Liver (tissue), 3 donors: ENCODE measurements around the gene MTCH1.

ENCODE experiments used
- EGR1 ChIP-seq, 2 donors: IDR thresholded peaks; 2 replicates each; pipeline ENCODE4 v1.6.1; 2016 to 2018; ENCODE audit warnings: antibody characterized with exemption in 2 of 2, low read depth in 2 of 2
- GABPA ChIP-seq, 2 donors: IDR thresholded peaks in 1 of 2; conservative IDR thresholded peaks in 1 of 2; 2 replicates each; pipeline ENCODE4 v1.6.1; 2016; ENCODE audit warnings: antibody characterized with exemption in 2 of 2, mild to moderate bottlenecking in 1 of 2, moderate library complexity in 1 of 2
- HNF4G ChIP-seq: IDR thresholded peaks from 2 replicates; pipeline ENCODE4 v1.6.1; 2016; ENCODE audit warnings: antibody characterized with exemption
- JUND ChIP-seq, 2 donors: IDR thresholded peaks; 2 replicates each; pipeline ENCODE4 v1.6.1; 2016; ENCODE audit warnings: antibody characterized with exemption in 2 of 2
- RAD21 ChIP-seq, 2 donors: IDR thresholded peaks; 2 replicates each; pipeline ENCODE4 v1.6.1; 2016; ENCODE audit warnings: antibody characterized with exemption in 2 of 2, mild to moderate bottlenecking in 2 of 2
- RXRA ChIP-seq, 2 donors: IDR thresholded peaks; 2 replicates each; pipeline ENCODE4 v1.6.1; 2017 to 2018; ENCODE audit warnings: antibody characterized with exemption in 2 of 2, mild to moderate bottlenecking in 1 of 2
- SP1 ChIP-seq: IDR thresholded peaks from 2 replicates; pipeline ENCODE4 v1.6.1; 2018; ENCODE audit warnings: antibody characterized with exemption, mild to moderate bottlenecking
- TAF1 ChIP-seq: conservative IDR thresholded peaks from 2 replicates; pipeline ENCODE4 v1.6.1; 2016; ENCODE audit warnings: antibody characterized with exemption, mild to moderate bottlenecking
- YY1 ChIP-seq: IDR thresholded peaks from 2 replicates; pipeline ENCODE4 v1.6.1; 2016; ENCODE audit warnings: antibody characterized with exemption, mild to moderate bottlenecking
- TF ChIP-seq, protein P1 (sequence below): IDR thresholded peaks from 2 replicates; pipeline ENCODE4 v1.6.1; 2016; ENCODE audit warnings: antibody characterized with exemption
- TF ChIP-seq, protein P2 (sequence below): fragments of 150-350 bp; IDR thresholded peaks from 2 replicates; pipeline ENCODE4 v1.5.1; 2017; ENCODE audit warnings: improper control_type of control experiment, low read depth, low read length; ENCODE audit not compliant: missing input control
- TF ChIP-seq, protein P3 (sequence below): IDR thresholded peaks from 2 replicates; pipeline ENCODE4 v1.6.1; 2016; ENCODE audit warnings: antibody characterized with exemption
- TF ChIP-seq, protein P4 (sequence below): IDR thresholded peaks from 2 replicates; pipeline ENCODE4 v1.6.1; 2016; ENCODE audit warnings: antibody characterized with exemption, mild to moderate bottlenecking
- TF ChIP-seq, protein P5 (sequence below): IDR thresholded peaks from 2 replicates; pipeline ENCODE4 v1.6.1; 2016; ENCODE audit warnings: antibody characterized with exemption
- donor health status: healthy.
- donor health status: healthy.

DNA sequence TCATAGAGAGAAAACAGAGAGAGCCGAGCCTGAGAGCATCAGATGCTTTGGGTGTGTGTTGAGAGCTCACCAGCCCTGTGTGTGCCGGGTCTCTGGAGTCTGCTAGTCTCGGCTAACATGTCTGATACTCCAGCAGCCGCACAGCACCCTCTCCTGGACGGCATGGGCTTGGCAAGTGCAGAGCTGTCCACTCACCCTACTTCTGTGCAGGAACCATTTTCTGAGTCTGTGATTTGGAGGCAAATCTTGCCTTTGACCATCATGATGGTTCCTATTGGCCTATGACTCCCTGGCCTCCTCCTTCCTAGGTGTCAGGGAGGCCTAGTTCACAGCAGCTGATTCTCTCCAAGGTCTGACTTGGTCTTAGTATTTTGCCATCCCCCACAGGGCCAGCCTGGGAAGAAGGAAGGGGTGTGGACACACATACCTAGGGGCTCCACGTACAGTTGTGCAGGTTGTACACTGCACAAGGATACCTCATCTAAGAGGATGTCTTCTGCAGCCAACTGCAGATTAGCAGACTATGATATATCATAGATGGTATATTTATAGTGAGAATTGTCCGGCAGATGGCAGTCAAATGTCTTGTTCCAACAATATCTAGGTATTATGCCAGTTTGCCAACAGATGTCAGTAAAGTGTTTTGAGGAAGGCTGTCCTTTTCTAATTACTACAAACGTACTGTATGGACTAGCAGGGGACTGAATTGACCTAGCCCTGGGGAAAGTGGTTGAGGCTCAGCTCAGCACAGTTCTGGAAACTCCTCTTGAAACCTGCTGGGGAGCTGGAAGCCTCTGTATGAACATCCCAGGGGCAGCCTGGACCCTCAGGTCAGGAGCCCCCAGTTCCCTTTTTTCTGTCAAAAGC, 32.4 kb upstream of the MTCH1 start:
- TF ChIP-seq EGR1 (IDR thresholded peaks at IDR 0.05; ENCODE audit: low read depth in 2 of 2), result no peak
- no peak for TF ChIP-seq SP1
- no peak for TF ChIP-seq GABPA (IDR thresholded peaks at IDR 0.05 in 1 of 2, conservative IDR thresholded peaks at IDR 0.05 in 1 of 2)
- TF ChIP-seq, protein P1, sequence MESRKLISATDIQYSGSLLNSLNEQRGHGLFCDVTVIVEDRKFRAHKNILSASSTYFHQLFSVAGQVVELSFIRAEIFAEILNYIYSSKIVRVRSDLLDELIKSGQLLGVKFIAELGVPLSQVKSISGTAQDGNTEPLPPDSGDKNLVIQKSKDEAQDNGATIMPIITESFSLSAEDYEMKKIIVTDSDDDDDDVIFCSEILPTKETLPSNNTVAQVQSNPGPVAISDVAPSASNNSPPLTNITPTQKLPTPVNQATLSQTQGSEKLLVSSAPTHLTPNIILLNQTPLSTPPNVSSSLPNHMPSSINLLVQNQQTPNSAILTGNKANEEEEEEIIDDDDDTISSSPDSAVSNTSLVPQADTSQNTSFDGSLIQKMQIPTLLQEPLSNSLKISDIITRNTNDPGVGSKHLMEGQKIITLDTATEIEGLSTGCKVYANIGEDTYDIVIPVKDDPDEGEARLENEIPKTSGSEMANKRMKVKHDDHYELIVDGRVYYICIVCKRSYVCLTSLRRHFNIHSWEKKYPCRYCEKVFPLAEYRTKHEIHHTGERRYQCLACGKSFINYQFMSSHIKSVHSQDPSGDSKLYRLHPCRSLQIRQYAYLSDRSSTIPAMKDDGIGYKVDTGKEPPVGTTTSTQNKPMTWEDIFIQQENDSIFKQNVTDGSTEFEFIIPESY, result no peak
- no peak for TF ChIP-seq RXRA (IDR thresholded peaks at IDR 0.05)
- TF ChIP-seq, protein P2, sequence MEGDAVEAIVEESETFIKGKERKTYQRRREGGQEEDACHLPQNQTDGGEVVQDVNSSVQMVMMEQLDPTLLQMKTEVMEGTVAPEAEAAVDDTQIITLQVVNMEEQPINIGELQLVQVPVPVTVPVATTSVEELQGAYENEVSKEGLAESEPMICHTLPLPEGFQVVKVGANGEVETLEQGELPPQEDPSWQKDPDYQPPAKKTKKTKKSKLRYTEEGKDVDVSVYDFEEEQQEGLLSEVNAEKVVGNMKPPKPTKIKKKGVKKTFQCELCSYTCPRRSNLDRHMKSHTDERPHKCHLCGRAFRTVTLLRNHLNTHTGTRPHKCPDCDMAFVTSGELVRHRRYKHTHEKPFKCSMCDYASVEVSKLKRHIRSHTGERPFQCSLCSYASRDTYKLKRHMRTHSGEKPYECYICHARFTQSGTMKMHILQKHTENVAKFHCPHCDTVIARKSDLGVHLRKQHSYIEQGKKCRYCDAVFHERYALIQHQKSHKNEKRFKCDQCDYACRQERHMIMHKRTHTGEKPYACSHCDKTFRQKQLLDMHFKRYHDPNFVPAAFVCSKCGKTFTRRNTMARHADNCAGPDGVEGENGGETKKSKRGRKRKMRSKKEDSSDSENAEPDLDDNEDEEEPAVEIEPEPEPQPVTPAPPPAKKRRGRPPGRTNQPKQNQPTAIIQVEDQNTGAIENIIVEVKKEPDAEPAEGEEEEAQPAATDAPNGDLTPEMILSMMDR, result peak; percentile 93
- TF ChIP-seq, protein P3, sequence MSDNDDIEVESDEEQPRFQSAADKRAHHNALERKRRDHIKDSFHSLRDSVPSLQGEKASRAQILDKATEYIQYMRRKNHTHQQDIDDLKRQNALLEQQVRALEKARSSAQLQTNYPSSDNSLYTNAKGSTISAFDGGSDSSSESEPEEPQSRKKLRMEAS, result no peak
- TF ChIP-seq, protein P4, sequence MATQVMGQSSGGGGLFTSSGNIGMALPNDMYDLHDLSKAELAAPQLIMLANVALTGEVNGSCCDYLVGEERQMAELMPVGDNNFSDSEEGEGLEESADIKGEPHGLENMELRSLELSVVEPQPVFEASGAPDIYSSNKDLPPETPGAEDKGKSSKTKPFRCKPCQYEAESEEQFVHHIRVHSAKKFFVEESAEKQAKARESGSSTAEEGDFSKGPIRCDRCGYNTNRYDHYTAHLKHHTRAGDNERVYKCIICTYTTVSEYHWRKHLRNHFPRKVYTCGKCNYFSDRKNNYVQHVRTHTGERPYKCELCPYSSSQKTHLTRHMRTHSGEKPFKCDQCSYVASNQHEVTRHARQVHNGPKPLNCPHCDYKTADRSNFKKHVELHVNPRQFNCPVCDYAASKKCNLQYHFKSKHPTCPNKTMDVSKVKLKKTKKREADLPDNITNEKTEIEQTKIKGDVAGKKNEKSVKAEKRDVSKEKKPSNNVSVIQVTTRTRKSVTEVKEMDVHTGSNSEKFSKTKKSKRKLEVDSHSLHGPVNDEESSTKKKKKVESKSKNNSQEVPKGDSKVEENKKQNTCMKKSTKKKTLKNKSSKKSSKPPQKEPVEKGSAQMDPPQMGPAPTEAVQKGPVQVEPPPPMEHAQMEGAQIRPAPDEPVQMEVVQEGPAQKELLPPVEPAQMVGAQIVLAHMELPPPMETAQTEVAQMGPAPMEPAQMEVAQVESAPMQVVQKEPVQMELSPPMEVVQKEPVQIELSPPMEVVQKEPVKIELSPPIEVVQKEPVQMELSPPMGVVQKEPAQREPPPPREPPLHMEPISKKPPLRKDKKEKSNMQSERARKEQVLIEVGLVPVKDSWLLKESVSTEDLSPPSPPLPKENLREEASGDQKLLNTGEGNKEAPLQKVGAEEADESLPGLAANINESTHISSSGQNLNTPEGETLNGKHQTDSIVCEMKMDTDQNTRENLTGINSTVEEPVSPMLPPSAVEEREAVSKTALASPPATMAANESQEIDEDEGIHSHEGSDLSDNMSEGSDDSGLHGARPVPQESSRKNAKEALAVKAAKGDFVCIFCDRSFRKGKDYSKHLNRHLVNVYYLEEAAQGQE, result peak; percentile 31
- no peak for TF ChIP-seq YY1
- TF ChIP-seq TAF1, result no peak
- TF ChIP-seq, protein P5, sequence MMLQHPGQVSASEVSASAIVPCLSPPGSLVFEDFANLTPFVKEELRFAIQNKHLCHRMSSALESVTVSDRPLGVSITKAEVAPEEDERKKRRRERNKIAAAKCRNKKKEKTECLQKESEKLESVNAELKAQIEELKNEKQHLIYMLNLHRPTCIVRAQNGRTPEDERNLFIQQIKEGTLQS, result no peak
- TF ChIP-seq JUND (IDR thresholded peaks at IDR 0.05), result no peak
- TF ChIP-seq RAD21 (IDR thresholded peaks at IDR 0.05), result peak; percentile 73 to 84
- no peak for TF ChIP-seq HNF4G
